HPDE6-E6E7 (cell line): Measurements from ENCODE around the gene OAS2.

Source experiments
- DNase-seq: peaks from one replicate; pipeline ENCODE4 v3.0.0; 2011; ENCODE audit warnings: missing footprints; ENCODE audit errors: extremely low spot score

The OAS2 gene, protein sequence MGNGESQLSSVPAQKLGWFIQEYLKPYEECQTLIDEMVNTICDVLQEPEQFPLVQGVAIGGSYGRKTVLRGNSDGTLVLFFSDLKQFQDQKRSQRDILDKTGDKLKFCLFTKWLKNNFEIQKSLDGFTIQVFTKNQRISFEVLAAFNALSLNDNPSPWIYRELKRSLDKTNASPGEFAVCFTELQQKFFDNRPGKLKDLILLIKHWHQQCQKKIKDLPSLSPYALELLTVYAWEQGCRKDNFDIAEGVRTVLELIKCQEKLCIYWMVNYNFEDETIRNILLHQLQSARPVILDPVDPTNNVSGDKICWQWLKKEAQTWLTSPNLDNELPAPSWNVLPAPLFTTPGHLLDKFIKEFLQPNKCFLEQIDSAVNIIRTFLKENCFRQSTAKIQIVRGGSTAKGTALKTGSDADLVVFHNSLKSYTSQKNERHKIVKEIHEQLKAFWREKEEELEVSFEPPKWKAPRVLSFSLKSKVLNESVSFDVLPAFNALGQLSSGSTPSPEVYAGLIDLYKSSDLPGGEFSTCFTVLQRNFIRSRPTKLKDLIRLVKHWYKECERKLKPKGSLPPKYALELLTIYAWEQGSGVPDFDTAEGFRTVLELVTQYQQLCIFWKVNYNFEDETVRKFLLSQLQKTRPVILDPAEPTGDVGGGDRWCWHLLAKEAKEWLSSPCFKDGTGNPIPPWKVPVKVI

DNA sequence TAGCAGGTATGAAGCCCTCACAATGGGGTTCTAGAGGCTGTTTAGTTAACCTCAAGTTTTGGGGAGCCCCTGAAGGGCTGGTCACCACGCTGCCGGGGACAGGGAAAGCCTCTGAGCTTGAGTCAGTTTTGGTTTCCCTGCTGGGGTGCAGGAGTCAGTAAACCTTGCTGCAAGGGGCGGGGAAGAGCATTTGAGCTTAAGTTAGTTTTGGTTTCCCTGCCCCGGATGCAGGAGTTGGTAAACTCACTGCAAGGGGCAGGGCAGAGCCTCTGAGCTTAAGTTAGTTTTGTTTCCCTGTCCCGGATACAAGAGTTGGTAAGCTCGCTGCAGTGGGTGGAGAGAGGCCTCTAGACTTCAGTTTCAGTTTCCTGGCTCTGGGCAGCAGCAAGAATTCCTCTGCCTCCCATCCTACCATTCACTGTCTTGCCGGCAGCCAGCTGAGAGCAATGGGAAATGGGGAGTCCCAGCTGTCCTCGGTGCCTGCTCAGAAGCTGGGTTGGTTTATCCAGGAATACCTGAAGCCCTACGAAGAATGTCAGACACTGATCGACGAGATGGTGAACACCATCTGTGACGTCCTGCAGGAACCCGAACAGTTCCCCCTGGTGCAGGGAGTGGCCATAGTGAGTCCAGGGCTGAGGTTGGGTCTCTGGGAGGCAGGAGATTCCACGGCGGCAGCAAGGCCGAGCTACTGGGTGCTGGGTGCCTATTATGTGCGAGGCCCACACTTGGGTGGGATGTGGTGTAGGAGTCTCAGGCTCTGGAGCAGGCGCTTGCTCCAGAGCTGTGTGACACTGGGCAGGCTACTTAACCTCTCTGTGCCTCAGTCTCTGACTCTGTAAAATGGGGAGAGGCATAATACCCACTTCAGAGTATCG lies at the start of gene OAS2:
Gene OAS2 (plus strand): TSS at position 357 of the 878 bp plus-strand sequence. CDS start 90 bp downstream, at position 447.
- peak; percentile 76 for DNase-seq

DNA sequence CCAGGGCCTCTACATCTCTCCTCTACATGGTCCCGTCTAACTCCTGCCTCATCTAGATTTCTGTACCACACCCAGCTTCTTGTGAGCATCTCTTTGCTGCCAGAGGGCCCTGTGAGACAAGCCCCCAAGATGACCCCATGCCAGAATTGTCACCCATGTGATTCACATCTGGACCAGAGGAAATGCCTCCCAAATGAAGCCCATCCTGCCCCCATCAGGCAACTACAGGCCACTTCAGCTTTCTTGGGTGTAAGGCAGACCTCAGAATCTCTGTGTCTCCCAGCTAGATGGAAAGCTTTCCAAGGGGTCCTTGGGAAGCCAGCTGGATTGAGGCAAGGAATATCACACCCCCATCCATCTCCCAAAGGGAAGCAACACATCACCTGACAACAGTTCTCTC lies 49.3 kb upstream of the OAS2 start:
- no peak for DNase-seq

DNA sequence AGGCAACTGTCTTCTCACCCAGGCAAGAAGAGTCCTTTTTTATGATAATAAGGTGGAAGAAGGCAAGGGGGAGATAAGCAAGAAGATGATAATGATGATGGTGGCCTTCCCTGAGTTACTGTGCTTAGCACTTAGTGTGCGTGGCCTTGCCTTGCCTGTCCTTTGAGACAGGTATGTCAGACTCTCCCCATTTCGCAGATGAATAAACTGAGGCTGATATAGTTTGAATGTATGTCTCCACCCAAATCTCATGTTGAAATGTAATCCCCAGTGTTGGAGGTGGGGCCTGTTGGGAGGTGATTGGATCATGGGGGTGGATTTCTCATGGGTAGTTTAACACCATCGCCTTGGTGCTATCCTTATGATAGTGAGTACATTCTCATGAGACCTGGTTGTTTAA lies 48.6 kb upstream of the OAS2 start:
- no peak for DNase-seq

DNA sequence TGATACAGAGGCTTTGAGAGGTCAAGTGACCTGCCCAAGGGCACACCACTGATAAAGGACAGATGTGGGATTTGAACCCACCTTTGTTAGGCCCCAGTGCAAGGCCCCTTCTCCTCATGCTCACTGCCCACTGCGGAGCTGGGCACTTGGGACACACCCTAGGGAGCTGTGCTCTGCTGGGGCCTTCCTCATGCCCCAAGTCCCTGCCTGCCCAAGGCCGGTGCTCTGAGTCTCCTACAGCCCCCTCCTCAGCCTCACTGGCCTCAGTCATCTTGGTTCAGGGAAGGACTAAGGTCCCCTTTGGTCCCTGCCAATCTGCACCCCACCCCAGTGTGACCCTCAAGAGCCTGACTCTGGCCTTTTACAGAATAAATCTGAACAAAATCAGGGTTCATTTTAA lies 48.0 kb upstream of the OAS2 start:
- no peak for DNase-seq

DNA sequence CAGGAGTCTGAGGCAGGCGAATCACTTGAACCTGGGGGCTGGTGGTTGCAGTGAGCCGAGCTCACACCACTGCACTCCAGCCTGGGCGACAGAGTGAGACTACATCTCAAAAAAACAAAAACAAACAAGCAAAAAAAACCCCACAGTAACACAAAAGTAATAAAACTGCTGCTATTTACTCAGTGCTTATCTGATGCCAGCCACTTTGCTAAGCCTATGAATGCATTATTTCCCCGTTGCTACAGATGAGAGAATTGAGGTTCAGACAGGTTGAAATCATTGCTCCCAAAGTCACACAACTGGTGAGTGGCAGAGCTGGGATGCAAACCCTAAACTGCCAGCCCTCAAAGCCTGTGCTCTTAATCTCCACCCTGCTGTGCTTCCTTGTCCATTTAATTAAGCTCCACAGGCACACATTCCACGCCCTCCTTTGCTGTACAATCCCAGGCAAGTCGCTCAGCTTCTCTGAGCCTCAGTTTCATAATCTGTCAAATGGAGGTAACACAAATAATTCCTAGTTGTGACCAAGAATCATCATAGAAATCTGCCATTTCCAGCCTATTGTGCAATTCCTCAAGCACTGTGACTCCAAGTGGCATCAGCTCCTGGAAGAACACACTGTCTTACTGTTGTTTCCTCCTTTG lies 45.7 kb upstream of the OAS2 start:
- DNase-seq, result no peak

DNA sequence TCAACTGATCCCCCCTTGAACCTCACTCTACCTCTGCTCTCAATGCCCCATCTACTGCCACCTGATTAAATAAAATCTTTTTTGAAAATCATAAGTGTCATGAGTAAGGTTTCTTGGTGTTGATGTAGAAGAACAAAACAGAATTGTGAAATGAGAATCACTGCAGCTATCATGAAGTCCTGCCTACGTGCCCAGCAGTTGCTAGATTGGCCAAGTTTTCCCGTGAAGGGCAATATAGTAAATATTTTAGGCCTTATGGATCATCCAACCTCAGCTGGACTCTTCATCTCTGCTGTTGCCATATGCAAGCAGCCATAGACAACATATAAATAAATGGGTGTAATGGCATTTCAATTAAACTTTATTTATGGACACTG lies 45.2 kb upstream of the OAS2 start:
- no peak for DNase-seq

DNA sequence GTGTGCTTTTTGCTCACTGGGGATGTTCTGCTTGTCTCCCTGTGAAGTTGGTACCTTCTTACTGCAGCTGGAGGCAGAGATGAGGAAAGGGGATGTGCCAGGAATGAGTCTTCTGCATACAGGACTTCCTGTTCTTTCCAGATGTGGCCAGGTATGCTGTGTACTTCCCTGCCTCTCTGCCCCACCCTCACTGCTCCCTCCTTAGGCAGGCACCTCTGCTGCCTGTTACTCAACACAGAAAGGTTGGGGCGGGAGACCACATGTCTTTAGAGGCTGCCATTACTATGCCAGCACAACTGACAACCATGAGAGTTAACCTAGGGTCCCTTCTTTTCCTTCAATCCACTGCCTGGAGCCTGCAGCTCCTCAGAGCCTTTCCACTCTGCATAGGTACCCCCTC lies 42.1 kb upstream of the OAS2 start:
- peak; percentile 42 for DNase-seq

DNA sequence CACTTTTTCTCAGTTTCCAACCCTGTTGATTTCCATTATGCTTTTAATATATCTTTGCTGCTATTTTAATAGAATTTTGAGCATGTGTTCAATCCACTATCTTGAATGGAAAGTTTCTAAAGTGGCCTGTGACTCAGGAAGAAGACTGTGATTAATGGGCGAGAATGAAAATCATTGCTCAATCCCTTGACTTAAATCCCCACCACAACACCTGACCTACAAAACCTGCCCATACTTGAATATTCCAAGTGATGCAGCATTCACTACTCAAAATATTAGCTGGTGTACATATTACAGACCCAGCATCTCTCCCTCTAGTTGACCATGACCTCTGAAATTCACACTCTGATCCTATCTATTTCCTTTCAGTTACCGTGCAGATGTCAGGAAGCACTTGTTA lies 41.4 kb upstream of the OAS2 start:
- peak; percentile 84 for DNase-seq

DNA sequence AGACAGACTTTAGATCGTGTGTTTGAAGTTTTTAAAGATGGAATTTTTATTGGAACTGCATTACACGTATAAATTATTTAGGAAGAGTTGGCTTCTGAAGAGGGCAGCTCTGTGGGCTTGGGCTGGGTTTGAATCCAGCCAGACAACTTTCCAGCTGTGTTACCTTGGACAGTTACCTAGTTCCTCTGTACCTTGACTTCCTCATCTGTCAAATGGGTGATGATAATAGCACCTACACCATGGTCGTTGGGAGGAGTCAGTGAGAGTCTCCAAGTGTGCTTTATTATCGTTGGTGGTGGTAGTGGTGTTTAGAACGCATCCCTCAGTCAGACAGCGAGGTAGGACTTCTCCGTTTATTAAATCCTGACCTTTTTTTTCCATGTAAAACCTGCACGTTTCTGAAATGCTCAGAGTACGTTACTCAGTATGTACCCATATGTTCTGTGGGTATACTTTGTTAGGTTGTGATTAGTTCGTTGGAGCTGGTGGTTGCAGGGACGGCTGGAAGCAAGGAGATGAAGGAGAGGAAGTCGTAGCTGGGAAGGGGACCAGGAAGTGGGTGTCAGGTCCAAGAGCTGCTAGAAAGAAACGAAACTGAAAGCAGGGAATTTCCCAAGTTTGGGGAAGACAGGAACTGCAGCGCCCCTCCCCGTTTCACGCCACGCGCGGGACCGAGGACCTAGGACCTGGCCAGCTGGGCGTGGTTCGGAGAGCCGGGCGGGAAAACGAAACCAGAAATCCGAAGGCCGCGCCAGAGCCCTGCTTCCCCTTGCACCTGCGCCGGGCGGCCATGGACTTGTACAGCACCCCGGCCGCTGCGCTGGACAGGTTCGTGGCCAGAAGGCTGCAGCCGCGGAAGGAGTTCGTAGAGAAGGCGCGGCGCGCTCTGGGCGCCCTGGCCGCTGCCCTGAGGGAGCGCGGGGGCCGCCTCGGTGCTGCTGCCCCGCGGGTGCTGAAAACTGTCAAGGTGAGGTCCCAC lies 40.3 kb upstream of the OAS2 start, which contains the start of gene OAS3:
Gene OAS3 (plus strand): TSS at position 734 of the 979 bp plus-strand sequence. CDS start 57 bp downstream, at position 791.
- peak; percentile 77 for DNase-seq

DNA sequence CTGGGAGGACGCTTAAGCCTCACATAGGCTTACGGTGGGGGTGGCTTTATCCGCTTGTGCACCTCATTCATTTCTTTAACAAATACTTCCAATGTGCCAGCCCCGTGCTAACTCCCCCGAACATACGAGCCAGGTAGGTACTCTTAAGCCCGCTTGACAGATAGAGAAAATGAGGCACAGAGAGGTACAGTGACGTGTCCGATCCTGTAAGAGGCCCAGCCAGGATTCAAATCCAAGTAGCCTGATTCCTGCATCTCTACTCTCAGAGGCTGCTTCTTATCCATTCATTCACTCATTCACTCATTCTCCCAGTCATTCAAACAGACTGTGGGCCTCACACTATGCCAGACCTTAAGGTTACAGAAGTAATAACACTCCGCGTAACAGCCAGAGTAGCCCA lies 39.6 kb upstream of the OAS2 start:
- DNase-seq, result no peak

DNA sequence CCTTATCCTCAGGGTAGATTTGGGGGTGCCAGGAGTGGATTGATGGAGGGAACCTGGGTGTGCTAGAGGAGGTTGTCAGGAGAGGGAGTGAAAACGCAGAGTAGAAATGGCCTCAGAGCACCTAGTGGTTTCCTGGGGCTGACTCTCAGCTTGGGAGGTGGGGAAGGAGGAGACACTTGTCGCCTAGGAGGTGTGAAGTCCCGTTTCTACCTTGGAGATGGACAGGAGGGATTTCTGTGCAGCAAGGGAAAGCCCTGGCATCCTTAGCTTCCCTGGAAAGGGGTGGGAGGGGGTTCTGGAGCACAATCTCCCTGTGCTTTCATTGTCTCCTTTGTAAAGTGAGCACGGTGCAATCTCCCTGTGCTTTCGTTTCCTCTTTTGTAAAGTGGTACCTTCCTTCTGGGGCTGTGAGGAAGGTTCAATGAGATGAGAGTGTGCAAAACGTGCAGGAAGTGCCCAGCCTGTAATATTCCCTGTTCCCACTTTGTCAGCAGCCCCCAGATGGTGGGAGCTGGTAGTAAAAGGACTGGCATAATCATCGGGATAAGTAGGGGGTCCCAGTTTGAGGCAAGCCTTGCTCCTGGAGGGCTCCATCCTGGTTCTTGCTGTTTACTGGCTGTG lies 38.4 kb upstream of the OAS2 start:
- DNase-seq, result no peak

DNA sequence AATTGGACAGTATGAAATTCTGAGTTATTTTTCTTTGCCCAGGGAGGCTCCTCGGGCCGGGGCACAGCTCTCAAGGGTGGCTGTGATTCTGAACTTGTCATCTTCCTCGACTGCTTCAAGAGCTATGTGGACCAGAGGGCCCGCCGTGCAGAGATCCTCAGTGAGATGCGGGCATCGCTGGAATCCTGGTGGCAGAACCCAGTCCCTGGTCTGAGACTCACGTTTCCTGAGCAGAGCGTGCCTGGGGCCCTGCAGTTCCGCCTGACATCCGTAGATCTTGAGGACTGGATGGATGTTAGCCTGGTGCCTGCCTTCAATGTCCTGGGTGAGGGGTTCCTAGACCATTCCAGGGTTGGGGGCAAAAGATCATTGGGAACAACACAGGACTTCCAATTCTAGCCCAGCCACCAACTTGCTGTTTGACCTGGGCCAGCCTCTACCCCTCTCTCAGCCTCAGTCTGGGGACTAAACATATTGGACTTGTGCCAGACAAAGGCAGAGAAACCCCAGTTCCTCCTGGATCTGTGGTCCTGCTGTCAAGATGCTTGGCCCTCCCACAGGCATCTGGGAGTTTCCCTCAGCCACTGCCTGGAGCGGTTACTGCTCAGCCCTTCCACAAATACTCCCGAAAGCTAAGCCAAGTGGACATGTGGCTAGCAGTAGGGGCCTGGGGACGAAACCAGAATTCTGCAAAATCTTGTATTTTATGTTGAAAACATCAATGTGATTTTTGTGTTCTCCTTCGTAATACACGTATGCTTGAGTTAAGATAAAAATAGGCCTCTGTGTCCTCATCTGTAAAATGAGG lies 36.6 kb upstream of the OAS2 start:
- DNase-seq, result no peak

DNA sequence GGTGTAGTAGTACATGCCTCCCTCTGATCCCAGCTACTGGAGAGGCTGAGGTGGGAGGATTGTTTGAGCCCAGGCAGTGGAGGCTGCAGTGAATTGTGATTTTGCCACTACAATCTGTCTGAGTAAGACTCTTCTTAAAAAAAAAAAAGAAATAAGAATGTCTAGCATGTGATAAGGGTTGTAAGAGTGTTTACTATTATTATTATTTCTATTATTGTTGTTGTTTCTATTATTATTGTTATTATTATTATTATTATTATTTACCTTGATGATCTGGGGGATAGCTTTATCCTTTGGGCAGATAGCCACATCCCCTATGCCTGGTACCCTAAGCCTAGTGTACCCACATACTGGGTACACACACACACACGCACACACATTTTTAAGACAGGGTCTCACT lies 35.7 kb upstream of the OAS2 start:
- DNase-seq, result no peak

DNA sequence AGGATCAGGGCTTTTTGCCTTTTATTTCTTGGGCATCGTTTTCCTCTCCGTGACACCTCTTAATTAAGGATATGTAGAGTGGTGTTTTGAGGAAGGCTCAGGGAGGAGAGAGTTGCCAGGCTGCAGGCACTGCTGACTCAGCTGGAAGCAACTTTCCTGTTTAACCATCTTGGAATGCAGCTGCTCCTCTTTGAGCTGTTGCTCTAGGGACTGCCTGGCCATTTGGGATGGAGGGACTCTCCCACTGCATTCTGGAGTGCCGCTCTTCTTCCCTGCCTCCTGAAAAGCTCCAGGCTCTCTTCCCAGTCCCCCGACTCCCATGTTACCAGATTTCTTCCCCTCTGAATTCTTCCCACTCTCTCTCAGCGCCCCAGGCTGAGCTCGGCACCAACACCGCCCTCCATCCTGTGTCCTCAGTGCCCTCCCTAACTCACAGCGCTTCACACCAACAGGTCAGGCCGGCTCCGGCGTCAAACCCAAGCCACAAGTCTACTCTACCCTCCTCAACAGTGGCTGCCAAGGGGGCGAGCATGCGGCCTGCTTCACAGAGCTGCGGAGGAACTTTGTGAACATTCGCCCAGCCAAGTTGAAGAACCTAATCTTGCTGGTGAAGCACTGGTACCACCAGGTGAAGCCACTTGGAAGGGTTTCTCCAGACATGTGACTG lies 34.2 kb upstream of the OAS2 start:
- no peak for DNase-seq

DNA sequence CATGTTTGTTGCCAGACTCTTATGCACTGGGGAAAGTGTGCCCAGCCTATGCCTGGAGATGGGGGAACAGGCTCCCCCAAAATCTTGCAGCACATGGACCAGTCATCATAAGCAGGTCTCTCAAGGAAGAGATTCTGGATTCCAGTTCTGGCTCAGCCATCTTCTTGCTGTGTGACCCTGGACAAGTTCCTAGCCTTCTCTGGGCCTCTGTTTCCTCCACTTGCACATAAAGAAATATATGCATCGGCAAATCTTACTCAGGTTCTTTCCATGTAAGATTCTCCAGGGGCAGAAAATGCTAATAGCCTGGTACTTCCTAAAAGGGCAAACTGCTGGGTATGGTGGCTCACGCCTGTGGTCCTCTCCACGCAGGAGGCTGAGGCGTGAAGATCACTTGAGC lies 32.8 kb upstream of the OAS2 start:
- DNase-seq, result no peak

DNA sequence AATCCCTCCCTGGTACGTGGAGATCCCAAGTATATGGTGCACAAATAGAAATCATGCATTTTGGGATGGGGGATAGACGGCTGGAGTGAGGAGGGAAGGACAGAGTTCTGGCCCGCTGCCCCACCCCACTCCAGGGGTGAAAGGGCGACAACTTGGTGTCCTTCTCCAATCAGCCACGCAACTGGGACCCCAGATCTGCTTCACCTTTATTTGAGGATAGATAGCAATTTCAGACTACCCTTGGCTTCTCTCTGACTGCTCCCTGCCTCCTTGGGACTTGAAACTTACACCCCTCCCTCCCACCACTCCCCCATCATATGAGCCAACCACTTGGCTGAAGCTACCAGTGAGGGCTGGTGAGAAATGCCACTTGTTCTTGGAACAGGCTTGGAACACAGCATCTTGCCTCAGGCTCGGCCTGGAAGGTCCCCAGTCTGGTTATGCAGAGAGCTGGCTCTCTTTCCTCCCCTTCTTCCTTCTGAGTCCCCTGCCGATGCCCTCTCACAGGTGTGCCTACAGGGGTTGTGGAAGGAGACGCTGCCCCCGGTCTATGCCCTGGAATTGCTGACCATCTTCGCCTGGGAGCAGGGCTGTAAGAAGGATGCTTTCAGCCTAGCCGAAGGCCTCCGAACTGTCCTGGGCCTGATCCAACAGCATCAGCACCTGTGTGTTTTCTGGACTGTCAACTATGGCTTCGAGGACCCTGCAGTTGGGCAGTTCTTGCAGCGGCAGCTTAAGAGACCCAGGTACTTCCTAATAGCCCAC lies 31.9 kb upstream of the OAS2 start:
- DNase-seq, result no peak

DNA sequence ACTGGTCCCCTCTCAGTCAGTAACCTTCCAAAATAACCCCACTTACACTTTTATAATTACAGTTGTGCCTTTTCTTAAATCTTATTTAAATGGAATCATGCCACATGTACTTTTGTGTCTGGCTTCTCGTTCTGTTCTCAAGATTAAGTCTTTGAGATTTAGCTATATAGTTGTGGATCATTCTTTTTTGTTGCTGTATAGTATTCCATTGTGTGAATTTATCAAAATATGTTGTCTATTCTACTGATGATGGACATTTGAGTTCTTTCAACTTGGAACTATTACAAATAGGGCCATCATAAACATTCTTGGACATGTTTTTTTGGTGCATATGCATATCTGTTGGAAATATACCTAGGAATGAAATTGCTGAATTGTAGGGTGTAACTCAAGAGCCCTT lies 31.0 kb upstream of the OAS2 start:
- DNase-seq, result no peak

DNA sequence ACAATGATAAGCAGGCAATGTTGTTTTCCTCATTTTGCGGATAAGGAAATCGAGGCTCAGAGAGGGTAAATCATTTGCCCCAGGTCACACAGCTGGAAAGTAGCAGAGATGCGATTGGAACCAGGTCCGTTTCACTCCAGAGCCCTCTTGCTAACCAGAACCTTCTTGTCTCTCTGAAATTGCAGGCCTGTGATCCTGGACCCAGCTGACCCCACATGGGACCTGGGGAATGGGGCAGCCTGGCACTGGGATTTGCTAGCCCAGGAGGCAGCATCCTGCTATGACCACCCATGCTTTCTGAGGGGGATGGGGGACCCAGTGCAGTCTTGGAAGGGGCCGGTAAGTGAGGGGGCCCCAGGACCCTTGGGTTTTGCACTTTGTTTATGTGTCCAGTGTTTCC lies 30.6 kb upstream of the OAS2 start:
- no peak for DNase-seq
